Glutamatergic neuron (in vitro differentiated cells): Measurements from ENCODE around the gene MAGIX. TPM values are rescaled to one million over a fixed set of nuclear protein-coding genes. Genes with fewer than 3 reads are reported as not detected.

Experiments
- DNase-seq: peaks from one replicate; pipeline ENCODE4 v3.0.0; 2022
- H3K27ac Mint-ChIP-seq: one replicate; pipeline ENCODE4 v1.8.0; 2020; ENCODE audit warnings: mild to moderate bottlenecking, mixed read lengths, inconsistent platforms; ENCODE audit not compliant: unreplicated experiment
- H3K27me3 Mint-ChIP-seq: one replicate; pipeline ENCODE4 v1.8.0; 2020; ENCODE audit warnings: mild to moderate bottlenecking, moderate library complexity, mixed read lengths, inconsistent platforms; ENCODE audit not compliant: unreplicated experiment
- H3K36me3 Mint-ChIP-seq: one replicate; pipeline ENCODE4 v1.8.0; 2020; ENCODE audit warnings: mild to moderate bottlenecking, mixed read lengths, inconsistent platforms; ENCODE audit not compliant: unreplicated experiment
- H3K4me1 Mint-ChIP-seq: one replicate; pipeline ENCODE4 v1.8.0; 2020; ENCODE audit warnings: mild to moderate bottlenecking, low read depth, mixed read lengths, inconsistent platforms; ENCODE audit not compliant: unreplicated experiment
- H3K4me3 Mint-ChIP-seq: one replicate; pipeline ENCODE4 v1.8.0; 2020; ENCODE audit warnings: mild to moderate bottlenecking, mixed read lengths, inconsistent platforms; ENCODE audit not compliant: unreplicated experiment
- H3K9me3 Mint-ChIP-seq: one replicate; pipeline ENCODE4 v1.8.0; 2020; ENCODE audit warnings: mild to moderate bottlenecking, moderate library complexity, mixed read lengths, inconsistent platforms; ENCODE audit not compliant: unreplicated experiment
- total RNA-seq: library from RNA; stranded (reverse); fragmentation: NEBNext Ultra II Directional; extraction: Animal tissue kit (Norgen Biotek cat#: 25700); gene quantifications from one replicate; pipeline ENCODE4 v1.2.1, GENCODE V29; 2021; ENCODE audit not compliant: unreplicated experiment
- TF ChIP-seq, protein P1 (sequence below): fragments of 200-600 bp; sonication (generic); IDR thresholded peaks from one replicate; pipeline ENCODE4 v1.5.0; 2021; ENCODE audit not compliant: partially characterized antibody, unreplicated experiment

The MAGIX gene
- total RNA-seq, 1 donor from 2014 or later = 2.7 TPM

DNA sequence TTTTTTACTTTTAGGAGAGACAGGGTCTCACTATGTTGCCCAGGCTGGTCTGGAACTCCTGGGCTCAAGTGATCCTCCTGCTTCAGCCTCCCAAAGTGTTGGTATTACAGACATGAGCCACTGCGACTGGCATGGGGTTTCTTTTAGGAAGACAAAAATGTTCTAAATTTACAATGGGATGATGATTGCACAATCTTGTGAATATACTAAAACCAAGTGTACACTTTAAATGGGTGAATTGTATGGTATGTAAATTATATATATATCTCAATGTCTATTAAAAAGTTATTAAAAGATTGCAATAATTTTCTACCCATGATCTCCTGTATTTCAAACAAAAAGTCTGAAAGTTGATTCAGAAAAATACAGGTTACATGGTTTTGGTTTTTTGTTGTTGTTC is 9.1 kb upstream of the MAGIX start:
- TF ChIP-seq, protein P1, sequence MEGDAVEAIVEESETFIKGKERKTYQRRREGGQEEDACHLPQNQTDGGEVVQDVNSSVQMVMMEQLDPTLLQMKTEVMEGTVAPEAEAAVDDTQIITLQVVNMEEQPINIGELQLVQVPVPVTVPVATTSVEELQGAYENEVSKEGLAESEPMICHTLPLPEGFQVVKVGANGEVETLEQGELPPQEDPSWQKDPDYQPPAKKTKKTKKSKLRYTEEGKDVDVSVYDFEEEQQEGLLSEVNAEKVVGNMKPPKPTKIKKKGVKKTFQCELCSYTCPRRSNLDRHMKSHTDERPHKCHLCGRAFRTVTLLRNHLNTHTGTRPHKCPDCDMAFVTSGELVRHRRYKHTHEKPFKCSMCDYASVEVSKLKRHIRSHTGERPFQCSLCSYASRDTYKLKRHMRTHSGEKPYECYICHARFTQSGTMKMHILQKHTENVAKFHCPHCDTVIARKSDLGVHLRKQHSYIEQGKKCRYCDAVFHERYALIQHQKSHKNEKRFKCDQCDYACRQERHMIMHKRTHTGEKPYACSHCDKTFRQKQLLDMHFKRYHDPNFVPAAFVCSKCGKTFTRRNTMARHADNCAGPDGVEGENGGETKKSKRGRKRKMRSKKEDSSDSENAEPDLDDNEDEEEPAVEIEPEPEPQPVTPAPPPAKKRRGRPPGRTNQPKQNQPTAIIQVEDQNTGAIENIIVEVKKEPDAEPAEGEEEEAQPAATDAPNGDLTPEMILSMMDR = no peak
- H3K9me3 Mint-ChIP-seq = peaks cover 4% of the 10 kb centered on the region
- no peak overlapping the region for H3K4me3 Mint-ChIP-seq
- no peak overlapping the region for H3K27ac Mint-ChIP-seq
- no peaks in the 10 kb centered on the region for H3K36me3 Mint-ChIP-seq
- no peak for DNase-seq
- H3K4me1 Mint-ChIP-seq = peaks cover 3% of the 10 kb centered on the region
- H3K27me3 Mint-ChIP-seq = peaks cover 2% of the 10 kb centered on the region

DNA sequence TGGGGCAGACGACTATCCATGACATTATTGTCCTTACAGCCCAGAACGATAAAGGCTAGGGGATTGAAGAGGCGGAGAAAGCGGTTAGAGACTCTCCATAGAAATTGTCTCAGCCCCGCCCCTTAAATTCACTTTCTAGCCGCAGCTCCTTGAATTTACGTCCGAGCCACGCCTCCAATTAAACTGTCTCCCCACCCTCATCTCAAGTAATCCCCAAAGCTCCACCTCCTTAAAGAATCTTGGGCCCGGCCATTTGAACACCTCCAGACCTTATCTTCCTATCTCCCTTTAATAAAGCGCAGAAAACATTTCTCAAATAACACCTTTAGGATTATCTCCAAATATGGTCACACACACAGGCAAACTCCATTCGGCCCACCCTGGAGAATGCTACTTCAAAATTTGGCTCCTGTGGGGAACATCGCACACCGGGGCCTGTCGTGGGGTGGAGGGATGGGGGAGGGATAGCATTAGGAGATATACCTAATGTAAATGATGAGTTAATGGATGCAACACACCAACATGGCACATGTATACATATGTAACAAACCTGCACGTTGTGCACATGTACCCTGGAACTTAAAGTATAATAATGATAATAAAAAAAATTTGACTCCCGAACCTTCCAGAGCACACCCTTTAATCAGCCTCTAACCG is 7.2 kb upstream of the MAGIX start:
- Mint-ChIP-seq H3K27ac (peak overlapping the region; percentile 96), H3K4me1 (peaks cover 3% of the 10 kb centered on the region), H3K4me3 (peak overlapping the region; percentile 90), H3K36me3 (no peaks in the 10 kb centered on the region), H3K27me3 (peaks cover 6% of the 10 kb centered on the region), H3K9me3 (peaks cover 4% of the 10 kb centered on the region)
- no peak for DNase-seq
- TF ChIP-seq, protein P1 = no peak

DNA sequence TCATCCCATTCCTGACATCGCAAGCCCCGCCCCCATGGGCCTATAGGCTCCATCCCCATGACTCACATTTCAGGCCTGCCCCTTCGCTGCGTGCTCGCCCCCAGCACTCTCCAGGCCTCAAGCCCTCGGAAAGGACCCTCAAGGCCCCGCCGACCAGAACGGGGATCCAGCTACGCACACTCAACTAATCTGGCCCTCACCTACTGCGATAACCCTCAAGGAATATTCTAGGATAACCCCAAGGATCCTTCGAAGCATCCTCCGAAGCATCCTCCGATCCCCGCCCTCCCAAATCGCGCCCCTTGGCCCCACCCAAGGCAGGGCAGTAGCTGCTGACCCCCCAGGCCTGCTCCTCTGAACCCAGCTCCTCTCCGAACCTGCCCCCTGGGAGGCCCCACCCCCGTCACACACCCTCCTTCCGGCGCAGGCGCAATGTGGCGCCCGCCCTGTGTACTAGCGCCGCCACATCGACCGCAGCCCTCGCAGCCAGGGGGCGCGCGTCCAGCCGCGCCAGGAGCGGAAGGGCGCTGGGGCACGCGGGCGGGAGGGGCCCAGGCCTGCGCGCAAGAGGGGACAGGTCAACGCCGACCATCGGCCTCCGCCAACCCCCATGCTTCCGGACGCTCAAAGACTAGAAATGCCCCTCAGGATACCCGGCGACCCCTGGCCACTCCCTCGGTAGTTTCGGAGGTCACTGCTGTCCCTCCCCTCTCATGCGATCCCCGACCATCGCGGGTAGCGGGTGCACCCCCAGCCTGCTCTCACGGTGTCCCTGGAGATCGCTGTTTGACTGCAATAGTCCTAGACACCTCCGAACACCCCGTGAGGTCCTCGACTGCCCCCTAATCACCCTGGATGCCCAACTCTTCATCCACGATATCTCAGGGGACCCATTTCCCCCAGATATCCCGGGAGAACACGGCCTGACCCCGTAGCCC is 6.4 kb upstream of the MAGIX start:
- Mint-ChIP-seq H3K9me3 (peaks cover 2% of the 10 kb centered on the region), H3K4me3 (peak overlapping the region; percentile 90), H3K4me1 (peaks cover 3% of the 10 kb centered on the region)

DNA sequence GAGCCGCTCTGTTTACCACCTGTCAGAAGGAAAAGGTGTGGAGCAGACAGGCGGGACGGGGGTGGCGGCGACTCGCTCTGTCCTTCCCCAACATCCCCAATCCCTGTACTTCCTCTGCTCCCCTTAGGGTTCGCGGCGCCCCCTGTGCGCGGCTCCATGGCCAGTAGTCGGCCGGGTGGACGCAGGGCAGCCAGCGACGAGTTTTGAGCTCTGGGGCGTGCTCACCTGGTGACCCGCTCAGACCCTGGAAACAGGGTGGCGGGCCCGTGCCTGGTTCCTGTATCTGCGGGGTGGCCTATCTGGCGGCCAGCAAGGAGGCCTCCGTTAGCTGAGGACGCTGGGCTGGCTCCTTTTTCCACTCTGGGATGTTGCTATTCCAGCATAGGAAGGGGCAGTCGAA is 5.4 kb upstream of the MAGIX start:
- Mint-ChIP-seq H3K27ac (no peak overlapping the region), H3K4me3 (no peak overlapping the region), H3K9me3 (peaks cover 2% of the 10 kb centered on the region), H3K4me1 (peaks cover 3% of the 10 kb centered on the region), H3K27me3 (peaks cover 6% of the 10 kb centered on the region), H3K36me3 (no peaks in the 10 kb centered on the region)
- no peak for DNase-seq
- TF ChIP-seq, protein P1 = no peak

More for the DNA sequence above, 6.4 kb upstream of the MAGIX start:
- peak; percentile 84 for DNase-seq
- Mint-ChIP-seq H3K27ac (peak overlapping the region; percentile 96), H3K36me3 (no peaks in the 10 kb centered on the region), H3K27me3 (peaks cover 6% of the 10 kb centered on the region)
- TF ChIP-seq, protein P1 = peak; percentile 67

DNA sequence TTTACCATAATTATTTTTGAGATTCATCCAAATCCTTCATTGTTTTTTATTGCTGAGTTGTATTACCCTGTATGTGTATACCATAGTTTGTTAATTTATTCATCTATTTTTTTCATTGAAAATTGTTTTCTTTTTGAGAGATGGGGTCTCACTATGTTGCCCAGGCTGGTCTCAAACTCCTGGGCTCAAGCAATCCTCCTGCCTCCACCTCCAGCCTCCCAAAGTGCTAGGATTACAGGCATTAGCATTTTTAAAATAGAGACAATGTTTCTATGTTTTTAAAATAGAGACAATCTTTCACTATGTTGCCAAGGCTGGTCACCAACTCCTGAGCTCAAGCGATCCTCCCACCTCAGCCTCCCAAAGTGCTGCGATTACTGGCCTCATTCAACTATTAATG is 1.6 kb upstream of the MAGIX start:
- no peaks in the 10 kb centered on the region for H3K36me3 Mint-ChIP-seq
- H3K9me3 Mint-ChIP-seq = no peaks in the 10 kb centered on the region
- no peak overlapping the region for H3K4me3 Mint-ChIP-seq
- H3K4me1 Mint-ChIP-seq = peaks cover 4% of the 10 kb centered on the region
- TF ChIP-seq, protein P1 = no peak
- H3K27ac Mint-ChIP-seq = no peak overlapping the region
- no peak for DNase-seq
- peaks cover 8% of the 10 kb centered on the region for H3K27me3 Mint-ChIP-seq
